Left cardiac atrium (tissue), 4 donors: ENCODE measurements around the gene SETD1A. TPM values are rescaled to one million over a fixed set of nuclear protein-coding genes. Genes with fewer than 3 reads are reported as not detected.
"Not testable (repeated sequence)": the region's sequence is repeated elsewhere in the genome, so short reads cannot be mapped to it uniquely, and the experiment has no call there.

Source experiments
- ATAC-seq, 2 donors: fragments of 200-7000 bp; cut with Tn5 transposase; one replicate each; pipeline ENCODE4 v1.9.1; 2020; ENCODE audit warnings: mild to moderate bottlenecking in 2 of 2, moderate library complexity in 2 of 2
- DNase-seq: peaks from one replicate; pipeline ENCODE4 v3.0.0-alpha.2; 2020
- intact Hi-C, 2 donors: fragments of 100-400 bp; cut with DNase I; formaldehyde crosslinking; loops; one replicate each; pipeline versions ENCODE4 v1.14.1 to v1.15.1; 2022 to 2023
- total RNA-seq, 2 donors: library from RNA; stranded (reverse); fragmentation: NEBNext Ultra II Directional; extraction: Animal tissue kit (Norgen Biotek cat#: 25700); gene quantifications; one replicate each; pipeline ENCODE4 v1.2.1, GENCODE V29; 2021
- donor health status: DM: no; HTN: yes; CAD: no.
- donor health status: DM: no; HTN: yes; CAD: no; lungs with severe emphysema.
- donor health status: DM: yes; HTN: yes; CAD: no.
- donor health status: Dilated cardiomyopathy.

The SETD1A gene
- total RNA-seq, 2 donors from 2014 or later: 9.2 to 10.9 TPM

GRCh38 chr16:30926937-30927788, 30.4 kb upstream of the SETD1A start:
- DNase-seq: no peak
- no peak for ATAC-seq
- intact Hi-C loops: no loop called here

- ATAC-seq (peak; percentile 6 to 30), DNase-seq (peak; percentile 56)
- intact Hi-C loops: no loop called here
Measured at GRCh38 chr16:30927789-30928378, 29.7 kb upstream of the SETD1A start.

GRCh38 chr16:30928390-30928789, 29.2 kb upstream of the SETD1A start:
- DNase-seq (no peak), ATAC-seq (no peak)
- intact Hi-C loops: no loop called here

GRCh38 chr16:30929167-30929566, 28.4 kb upstream of the SETD1A start:
- no peak for ATAC-seq
- intact Hi-C loops: no loop called here
- DNase-seq: no peak

- no peak for ATAC-seq
- DNase-seq: no peak
Measured at GRCh38 chr16:30930160-30930571, 27.4 kb upstream of the SETD1A start.

GRCh38 chr16:30931068-30931650, 26.4 kb upstream of the SETD1A start:
- intact Hi-C loops: no loop called here
- ATAC-seq (no peak), DNase-seq (no peak)

More at GRCh38 chr16:30930160-30930571, 27.4 kb upstream of the SETD1A start:
- intact Hi-C loops: no loop called here

- intact Hi-C loops: no loop called here
- DNase-seq (no peak), ATAC-seq (peak in 1 of 2 donors; percentile 20)
Measured at GRCh38 chr16:30934827-30935557, 22.6 kb upstream of the SETD1A start.

GRCh38 chr16:30937692-30938091, 19.9 kb upstream of the SETD1A start:
- ATAC-seq (no peak), DNase-seq (no peak)
- intact Hi-C loops: no loop called here

- ATAC-seq, DNase-seq, intact Hi-C loops: not testable (repeated sequence)
Measured at GRCh38 chr16:30939571-30939970, 18.0 kb upstream of the SETD1A start.

GRCh38 chr16:30941600-30942425, 15.7 kb upstream of the SETD1A start:
- DNase-seq: peak; percentile 80
- intact Hi-C loops: no loop called here
- ATAC-seq: peak; percentile 87

GRCh38 chr16:30942426-30942806, 15.1 kb upstream of the SETD1A start:
- intact Hi-C loops: no loop called here
- no peak for DNase-seq
- ATAC-seq: no peak

- intact Hi-C loops: no loop called here
- ATAC-seq (no peak), DNase-seq (no peak)
Measured at GRCh38 chr16:30944352-30944751, 13.2 kb upstream of the SETD1A start.

GRCh38 chr16:30946671-30947540, 10.6 kb upstream of the SETD1A start:
- DNase-seq (no peak), ATAC-seq (no peak)
- intact Hi-C loops: no loop called here

GRCh38 chr16:30947541-30947858, 10.1 kb upstream of the SETD1A start:
- no peak for ATAC-seq
- no peak for DNase-seq
- intact Hi-C loops: no loop called here

GRCh38 chr16:30947859-30948666, 9.5 kb upstream of the SETD1A start:
- intact Hi-C loops: no loop called here
- ATAC-seq (peak; percentile 70 to 75), DNase-seq (peak; percentile 89)

- intact Hi-C loops: no loop called here
- ATAC-seq (peak; percentile 71 to 82), DNase-seq (peak; percentile 86)
Measured at GRCh38 chr16:30948667-30949649, 8.6 kb upstream of the SETD1A start, which contains the start of gene ORAI3. Gene ORAI3 (plus strand): TSS chr16:30949068. CDS start chr16:30949290, 222 bp downstream.
